ENCODE measurements around the gene PDE6A.
A peak's percentile ranks its signal among the peaks of the same experiment; 100 is the strongest.

The PDE6A gene

GRCh38 chr5:149849966-149850910, 94.4 kb downstream of the PDE6A start:
- Histone ChIP-seq H3K4me3 (ENCODE audit: low read length in 2 of 2) (no peak overlapping the region), H3K27ac (ENCODE audit: low read length) (no peak overlapping the region), H3K9ac (ENCODE audit: low read length in 2 of 2) (no peak overlapping the region), H3K36me3 (ENCODE audit: control insufficient read depth in 2 of 2, insufficient read depth in 2 of 2, low read length in 2 of 2) (peaks cover 41 to 48% of the 10 kb centered on the region in 2 donors), H3K27me3 (ENCODE audit: control insufficient read depth in 1 of 2, insufficient read depth in 2 of 2, low read length in 2 of 2) (no peaks in the 10 kb centered on the region), H3K4me1 (ENCODE audit: control insufficient read depth, insufficient read depth, low read length) (peaks cover 5% of the 10 kb centered on the region), H3K9me3 (ENCODE audit: control insufficient read depth in 2 of 2, low read length in 2 of 2) (no peaks in the 10 kb centered on the region)

GRCh38 chr5:149849280-149849965, 95.2 kb downstream of the PDE6A start:
- H3K36me3 ChIP-seq (ENCODE audit: control insufficient read depth in 2 of 2, insufficient read depth in 2 of 2, low read length in 2 of 2): peaks cover 47 to 48% of the 10 kb centered on the region in 2 donors
- no peak overlapping the region for H3K9ac ChIP-seq (ENCODE audit: low read length in 2 of 2)
- H3K9me3 ChIP-seq (ENCODE audit: control insufficient read depth in 2 of 2, low read length in 2 of 2): no peaks in the 10 kb centered on the region
- H3K4me3 ChIP-seq (ENCODE audit: low read length in 2 of 2): no peak overlapping the region
- H3K27ac ChIP-seq (ENCODE audit: low read length): no peak overlapping the region
- H3K27me3 ChIP-seq (ENCODE audit: control insufficient read depth in 1 of 2, insufficient read depth in 2 of 2, low read length in 2 of 2): no peaks in the 10 kb centered on the region
- peaks cover 5% of the 10 kb centered on the region for H3K4me1 ChIP-seq (ENCODE audit: control insufficient read depth, insufficient read depth, low read length)

GRCh38 chr5:149847611-149848010, 97.0 kb downstream of the PDE6A start:
- Histone ChIP-seq H3K4me3 (ENCODE audit: low read length in 2 of 2) (no peak overlapping the region), H3K9me3 (ENCODE audit: control insufficient read depth in 2 of 2, low read length in 2 of 2) (no peaks in the 10 kb centered on the region), H3K27ac (ENCODE audit: low read length) (no peak overlapping the region), H3K4me1 (ENCODE audit: control insufficient read depth, insufficient read depth, low read length) (no peaks in the 10 kb centered on the region), H3K9ac (ENCODE audit: low read length in 2 of 2) (peak overlapping the region in 1 of 2 donors; percentile 29), H3K36me3 (ENCODE audit: control insufficient read depth in 2 of 2, insufficient read depth in 2 of 2, low read length in 2 of 2) (peaks cover 47 to 54% of the 10 kb centered on the region in 2 donors), H3K27me3 (ENCODE audit: control insufficient read depth in 1 of 2, insufficient read depth in 2 of 2, low read length in 2 of 2) (no peaks in the 10 kb centered on the region)

- Histone ChIP-seq H3K9me3 (ENCODE audit: control insufficient read depth in 2 of 2, low read length in 2 of 2) (no peaks in the 10 kb centered on the region), H3K27me3 (ENCODE audit: control insufficient read depth in 1 of 2, insufficient read depth in 2 of 2, low read length in 2 of 2) (no peaks in the 10 kb centered on the region), H3K36me3 (ENCODE audit: control insufficient read depth in 2 of 2, insufficient read depth in 2 of 2, low read length in 2 of 2) (peaks cover 55% of the 10 kb centered on the region in 2 donors), H3K4me1 (ENCODE audit: control insufficient read depth, insufficient read depth, low read length) (peaks cover 2% of the 10 kb centered on the region), H3K9ac (ENCODE audit: low read length in 2 of 2) (no peak overlapping the region), H3K4me3 (ENCODE audit: low read length in 2 of 2) (no peak overlapping the region), H3K27ac (ENCODE audit: low read length) (no peak overlapping the region)
Observed at GRCh38 chr5:149846021-149846420, 98.6 kb downstream of the PDE6A start.

- Histone ChIP-seq H3K9me3 (ENCODE audit: control insufficient read depth in 2 of 2, low read length in 2 of 2) (no peaks in the 10 kb centered on the region), H3K36me3 (ENCODE audit: control insufficient read depth in 2 of 2, insufficient read depth in 2 of 2, low read length in 2 of 2) (peaks cover 54 to 56% of the 10 kb centered on the region in 2 donors)
Observed at GRCh38 chr5:149845601-149846000, 99.0 kb downstream of the PDE6A start.

GRCh38 chr5:149841851-149842793, 102.5 kb downstream of the PDE6A start:
- Histone ChIP-seq H3K9ac (ENCODE audit: low read length in 2 of 2) (no peak overlapping the region), H3K36me3 (ENCODE audit: control insufficient read depth in 2 of 2, insufficient read depth in 2 of 2, low read length in 2 of 2) (peaks cover 29 to 42% of the 10 kb centered on the region in 2 donors), H3K4me3 (ENCODE audit: low read length in 2 of 2) (no peak overlapping the region), H3K4me1 (ENCODE audit: control insufficient read depth, insufficient read depth, low read length) (peaks cover 2% of the 10 kb centered on the region), H3K9me3 (ENCODE audit: control insufficient read depth in 2 of 2, low read length in 2 of 2) (no peaks in the 10 kb centered on the region), H3K27me3 (ENCODE audit: control insufficient read depth in 1 of 2, insufficient read depth in 2 of 2, low read length in 2 of 2) (no peaks in the 10 kb centered on the region), H3K27ac (ENCODE audit: low read length) (no peak overlapping the region)

More at GRCh38 chr5:149845601-149846000, 99.0 kb downstream of the PDE6A start:
- H3K27me3 ChIP-seq (ENCODE audit: control insufficient read depth in 1 of 2, insufficient read depth in 2 of 2, low read length in 2 of 2): no peaks in the 10 kb centered on the region
- no peak overlapping the region for H3K4me3 ChIP-seq (ENCODE audit: low read length in 2 of 2)
- H3K9ac ChIP-seq (ENCODE audit: low read length in 2 of 2): no peak overlapping the region
- H3K4me1 ChIP-seq (ENCODE audit: control insufficient read depth, insufficient read depth, low read length): peaks cover 2% of the 10 kb centered on the region
- no peak overlapping the region for H3K27ac ChIP-seq (ENCODE audit: low read length)

GRCh38 chr5:149840226-149840825, 104.3 kb downstream of the PDE6A start:
- H3K27ac ChIP-seq (ENCODE audit: low read length): no peak overlapping the region
- peaks cover 27 to 40% of the 10 kb centered on the region in 2 donors for H3K36me3 ChIP-seq (ENCODE audit: control insufficient read depth in 2 of 2, insufficient read depth in 2 of 2, low read length in 2 of 2)
- H3K4me3 ChIP-seq (ENCODE audit: low read length in 2 of 2): no peak overlapping the region
- no peak overlapping the region for H3K9ac ChIP-seq (ENCODE audit: low read length in 2 of 2)
- peaks cover 2% of the 10 kb centered on the region for H3K4me1 ChIP-seq (ENCODE audit: control insufficient read depth, insufficient read depth, low read length)
- no peaks in the 10 kb centered on the region for H3K9me3 ChIP-seq (ENCODE audit: control insufficient read depth in 2 of 2, low read length in 2 of 2)
- H3K27me3 ChIP-seq (ENCODE audit: control insufficient read depth in 1 of 2, insufficient read depth in 2 of 2, low read length in 2 of 2): no peaks in the 10 kb centered on the region

GRCh38 chr5:149839761-149840160, 104.8 kb downstream of the PDE6A start:
- Histone ChIP-seq H3K9me3 (ENCODE audit: control insufficient read depth in 2 of 2, low read length in 2 of 2) (no peaks in the 10 kb centered on the region), H3K4me1 (ENCODE audit: control insufficient read depth, insufficient read depth, low read length) (peaks cover 2% of the 10 kb centered on the region), H3K27ac (ENCODE audit: low read length) (no peak overlapping the region), H3K4me3 (ENCODE audit: low read length in 2 of 2) (no peak overlapping the region), H3K27me3 (ENCODE audit: control insufficient read depth in 1 of 2, insufficient read depth in 2 of 2, low read length in 2 of 2) (no peaks in the 10 kb centered on the region), H3K36me3 (ENCODE audit: control insufficient read depth in 2 of 2, insufficient read depth in 2 of 2, low read length in 2 of 2) (peaks cover 31 to 38% of the 10 kb centered on the region in 2 donors), H3K9ac (ENCODE audit: low read length in 2 of 2) (no peak overlapping the region)

- Histone ChIP-seq H3K36me3 (ENCODE audit: control insufficient read depth in 2 of 2, insufficient read depth in 2 of 2, low read length in 2 of 2) (peaks cover 33 to 37% of the 10 kb centered on the region in 2 donors), H3K9ac (ENCODE audit: low read length in 2 of 2) (no peak overlapping the region), H3K27me3 (ENCODE audit: control insufficient read depth in 1 of 2, insufficient read depth in 2 of 2, low read length in 2 of 2) (no peaks in the 10 kb centered on the region), H3K4me1 (ENCODE audit: control insufficient read depth, insufficient read depth, low read length) (peaks cover 2% of the 10 kb centered on the region), H3K4me3 (ENCODE audit: low read length in 2 of 2) (no peak overlapping the region), H3K27ac (ENCODE audit: low read length) (no peak overlapping the region), H3K9me3 (ENCODE audit: control insufficient read depth in 2 of 2, low read length in 2 of 2) (no peaks in the 10 kb centered on the region)
Observed at GRCh38 chr5:149838881-149839739, 105.5 kb downstream of the PDE6A start.

All from stomach smooth muscle (tissue), 2 donors.